NCI-H146 (cell line): Measurements from ENCODE around the gene ZFP92.
A peak's percentile ranks its signal among the peaks of the same experiment; 100 is the strongest.
"Not testable (repeated sequence)": the region's sequence is repeated elsewhere in the genome, so short reads cannot be mapped to it uniquely, and the experiment has no call there.

Source experiments
- DNase-seq: peaks from one replicate; lab custom pipeline; 2025; lab: John Stamatoyannopoulos, UW

Gene ZFP92, protein sequence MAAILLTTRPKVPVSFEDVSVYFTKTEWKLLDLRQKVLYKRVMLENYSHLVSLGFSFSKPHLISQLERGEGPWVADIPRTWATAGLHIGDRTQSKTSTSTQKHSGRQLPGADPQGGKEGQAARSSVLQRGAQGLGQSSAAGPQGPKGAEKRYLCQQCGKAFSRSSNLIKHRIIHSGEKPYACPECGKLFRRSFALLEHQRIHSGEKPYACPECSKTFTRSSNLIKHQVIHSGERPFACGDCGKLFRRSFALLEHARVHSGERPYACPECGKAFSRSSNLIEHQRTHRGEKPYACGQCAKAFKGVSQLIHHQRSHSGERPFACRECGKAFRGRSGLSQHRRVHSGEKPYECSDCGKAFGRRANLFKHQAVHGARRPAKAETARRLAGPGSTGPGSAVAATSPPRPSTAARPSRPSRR

DNA sequence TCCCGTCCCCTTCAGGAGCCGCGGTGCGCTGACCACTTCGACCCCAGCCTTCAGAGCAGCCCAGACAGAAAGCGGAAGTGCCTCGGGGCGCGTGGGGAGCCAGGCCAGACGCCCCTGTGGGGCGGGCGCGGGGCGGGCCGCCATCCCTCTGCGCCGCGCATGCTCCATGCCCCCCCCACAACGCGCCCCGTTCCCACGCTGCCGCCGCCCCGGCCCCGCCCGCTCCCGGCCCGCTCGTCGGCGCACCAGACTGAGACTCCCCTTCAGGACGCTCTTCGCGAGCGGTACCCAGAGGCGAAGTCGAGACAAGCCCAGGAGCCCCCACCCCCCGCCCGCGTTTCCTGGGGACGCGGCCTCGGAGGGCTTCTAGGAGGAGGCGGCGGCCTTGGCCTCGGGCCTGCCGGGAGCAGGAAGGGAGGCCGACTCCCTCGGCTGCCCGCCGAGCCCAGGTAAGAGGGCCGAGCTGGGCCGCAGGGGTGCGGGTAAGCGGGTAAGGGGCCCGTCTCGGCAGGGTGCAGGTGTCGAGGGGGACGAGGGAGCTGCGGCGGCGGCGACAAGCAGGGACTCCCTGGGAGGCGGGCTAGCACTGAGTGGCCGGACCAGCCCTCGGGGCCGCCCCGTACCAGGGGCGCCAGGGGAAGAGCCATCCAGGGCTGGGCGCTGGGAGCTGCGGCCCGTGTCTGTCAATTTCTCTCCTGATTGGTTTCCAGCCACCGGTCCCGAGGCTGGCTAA, at the start of gene ZFP92:
Gene ZFP92 (plus strand): TSS at position 218 of the 733 bp plus-strand sequence. CDS start 6,851 bp downstream, outside the sequence.
- peak; percentile 25 for DNase-seq

DNA sequence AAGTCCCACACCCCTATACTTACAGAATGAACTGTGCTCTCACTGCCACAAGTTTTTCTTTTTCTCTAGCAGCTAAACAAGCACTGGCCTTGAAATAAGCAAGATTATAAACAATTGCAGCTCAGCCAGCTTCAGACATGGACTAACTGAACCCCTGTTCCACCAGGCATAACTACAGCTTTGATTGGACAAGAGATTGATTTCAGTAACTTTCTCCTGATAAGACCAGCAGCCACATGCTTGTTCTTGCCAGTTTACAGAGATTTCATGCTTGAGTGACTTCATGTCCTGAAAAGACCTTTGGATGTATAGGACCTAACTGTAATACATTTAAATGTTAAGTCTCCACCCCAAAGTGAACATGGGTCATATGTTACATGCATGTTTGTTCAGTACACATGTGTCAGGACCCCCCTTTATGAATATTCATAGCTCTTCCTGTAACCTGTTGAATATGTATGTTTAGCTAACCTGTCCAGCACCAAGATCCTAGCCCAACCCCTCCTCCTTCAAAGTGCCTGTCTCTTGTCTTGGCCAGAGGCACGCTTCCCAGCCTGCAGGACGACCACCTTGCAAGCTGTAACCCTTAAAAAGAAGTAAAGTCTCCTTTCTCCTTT, 49.4 kb upstream of the ZFP92 start:
- DNase-seq = no peak

DNA sequence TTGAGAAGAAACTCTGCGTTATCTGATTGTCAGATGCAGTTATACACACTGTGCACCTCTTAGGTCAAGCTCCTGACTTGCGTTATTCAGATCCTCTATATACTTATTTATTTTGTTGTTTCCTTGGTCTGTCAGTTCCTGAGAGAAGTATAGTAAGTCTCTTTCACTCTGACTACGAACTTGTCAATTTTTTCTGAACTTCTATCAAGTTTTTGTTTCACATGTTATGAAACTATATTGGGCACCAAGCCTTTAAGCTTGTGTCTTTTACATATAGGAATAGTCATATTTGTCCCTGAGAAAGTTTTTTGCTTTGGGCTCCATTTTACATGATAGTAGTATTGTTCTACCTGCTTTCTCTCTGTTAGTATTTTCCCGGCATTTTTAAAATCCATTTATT, 45.6 kb upstream of the ZFP92 start:
- DNase-seq = no peak

DNA sequence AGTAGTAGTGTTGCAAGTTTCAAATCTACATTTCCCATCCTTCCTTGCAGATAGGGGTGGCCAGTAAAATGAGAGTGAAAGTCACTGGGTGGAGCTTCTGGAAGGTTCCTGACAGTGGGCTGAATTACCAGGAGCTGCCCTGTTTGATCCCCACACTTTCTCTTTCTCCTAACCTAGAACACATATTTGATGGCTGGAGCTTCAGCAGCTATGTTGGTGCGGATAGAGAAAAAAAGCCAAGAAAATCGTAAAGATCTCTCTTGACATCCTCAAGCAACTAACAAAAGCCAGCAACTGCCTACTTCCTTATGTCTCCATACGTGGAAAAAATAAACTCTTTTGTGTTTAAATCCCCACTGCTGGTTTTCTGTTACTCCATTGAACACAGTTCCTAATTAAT, 45.2 kb upstream of the ZFP92 start:
- DNase-seq = no peak

DNA sequence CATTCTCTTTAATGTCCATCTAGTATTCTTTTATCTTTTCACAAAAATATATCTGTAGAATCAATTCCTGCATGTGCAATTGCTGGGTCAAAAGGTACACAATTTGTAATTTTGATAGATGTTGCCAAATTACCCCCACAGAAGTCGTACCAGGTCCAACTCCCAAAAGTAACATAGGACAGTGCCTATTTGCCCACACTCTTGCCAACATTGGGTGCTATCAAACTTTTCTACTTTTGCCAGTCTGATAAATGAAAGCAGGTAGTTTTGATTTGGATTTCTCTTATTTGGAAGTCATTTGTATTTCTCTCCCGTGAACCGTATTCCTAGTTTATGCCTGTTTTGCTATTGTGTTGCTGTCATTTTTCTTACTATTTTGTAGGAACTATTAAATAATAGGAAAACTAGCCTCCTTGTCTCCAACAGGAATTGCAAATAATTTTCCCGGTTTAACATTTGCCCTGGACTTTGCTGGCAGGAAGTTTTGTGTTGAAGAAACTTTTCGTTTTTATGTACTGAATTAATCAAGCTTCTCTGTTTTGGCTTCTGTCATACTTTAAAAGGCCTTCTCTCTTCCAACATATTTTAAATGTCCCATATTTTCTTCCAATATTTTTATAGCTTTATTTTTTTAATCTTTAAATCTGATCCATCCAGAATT, 44.3 kb upstream of the ZFP92 start:
- DNase-seq = no peak

DNA sequence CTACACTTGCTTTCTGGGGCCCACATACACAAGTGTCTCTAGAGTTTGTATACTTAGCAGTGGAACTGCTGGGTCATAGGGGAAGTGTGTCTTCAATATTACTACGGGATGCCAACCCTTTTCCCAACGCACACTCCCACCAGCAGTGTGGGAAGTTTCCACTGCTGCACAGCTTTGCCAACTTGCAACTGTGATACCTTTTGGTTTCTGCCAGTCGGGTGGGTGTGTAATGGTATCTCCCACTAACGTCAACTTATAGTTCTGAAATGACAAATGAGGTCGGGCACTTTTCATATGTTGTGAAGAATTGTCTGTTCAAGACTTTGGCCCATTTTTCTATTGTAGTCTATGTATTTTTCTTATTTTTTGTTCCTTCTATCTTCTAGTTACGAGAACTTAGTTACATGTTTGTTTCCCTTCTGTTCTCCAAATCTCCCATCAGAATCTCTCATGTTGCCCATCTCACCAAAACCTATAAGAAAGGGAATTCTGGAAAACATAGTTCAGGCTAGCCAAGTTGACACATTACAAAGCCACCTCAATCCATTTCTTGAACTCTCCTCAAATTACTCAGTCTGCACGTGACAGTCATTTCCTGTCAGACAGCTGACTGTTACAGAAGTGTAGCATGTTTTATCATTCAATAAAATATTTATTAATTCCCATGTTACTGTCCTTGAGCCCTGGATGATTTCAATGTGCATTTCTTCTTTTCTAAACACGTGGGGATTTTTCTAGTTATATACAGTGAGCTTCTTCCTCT, 40.8 kb upstream of the ZFP92 start:
- no peak for DNase-seq

DNA sequence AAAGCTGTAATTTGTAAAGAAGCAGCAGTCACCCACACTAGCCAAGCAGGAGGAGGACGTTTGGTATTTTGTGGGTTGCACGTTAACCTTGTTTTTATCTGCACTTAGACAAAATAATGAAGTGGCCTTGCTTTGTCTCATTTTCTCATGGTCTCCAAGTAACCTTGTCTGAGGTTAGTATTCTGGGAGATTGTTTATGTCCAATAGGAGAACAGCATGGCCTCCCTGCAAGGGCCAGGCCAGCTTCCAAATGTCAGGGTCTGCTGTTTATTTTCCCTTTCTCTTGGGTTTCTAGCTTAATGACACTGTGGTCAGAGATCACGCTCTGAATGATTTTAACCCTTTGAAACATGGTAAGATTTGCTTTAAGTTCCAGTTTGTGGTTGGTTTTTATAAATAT, 40.0 kb upstream of the ZFP92 start:
- DNase-seq = no peak

DNA sequence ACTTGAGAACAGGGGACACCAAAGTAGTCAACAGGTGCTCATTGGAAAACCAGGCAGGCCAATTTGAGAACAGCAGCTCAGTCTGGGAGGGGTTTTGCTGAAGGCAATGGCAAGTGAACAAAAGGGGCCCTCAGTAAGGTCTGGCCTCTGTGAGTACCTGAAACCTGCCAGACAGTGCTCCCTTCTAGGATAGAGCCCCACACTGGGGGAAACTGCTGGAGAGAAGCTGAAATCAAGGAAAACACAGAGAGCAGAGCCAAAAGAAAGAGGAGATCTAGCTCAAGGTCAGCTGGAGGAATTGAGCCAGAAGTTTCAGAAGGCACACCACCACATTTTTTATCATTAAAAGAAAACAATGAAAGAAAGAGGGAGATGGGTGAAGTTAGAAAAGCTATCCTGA, 38.3 kb upstream of the ZFP92 start:
- no peak for DNase-seq

DNA sequence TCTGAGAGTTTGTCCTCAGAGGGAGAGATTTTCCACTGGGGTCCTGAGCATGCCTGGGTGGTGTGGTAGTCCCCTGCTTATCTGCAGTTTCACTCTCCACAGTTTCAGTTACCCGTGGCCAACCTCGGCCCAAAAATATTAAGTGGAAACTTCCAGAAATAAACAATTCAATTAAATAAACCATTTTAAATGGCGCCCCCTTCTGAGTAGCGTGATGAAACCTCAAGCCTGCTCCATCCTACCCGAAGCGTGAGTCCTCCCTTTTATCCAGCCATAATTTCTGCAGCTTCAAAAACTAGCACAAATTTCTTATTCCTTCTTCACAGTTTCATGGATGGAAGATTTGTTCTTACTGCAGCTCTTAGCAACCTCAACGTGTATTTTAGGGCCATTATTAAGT, 36.8 kb upstream of the ZFP92 start:
- no peak for DNase-seq

DNA sequence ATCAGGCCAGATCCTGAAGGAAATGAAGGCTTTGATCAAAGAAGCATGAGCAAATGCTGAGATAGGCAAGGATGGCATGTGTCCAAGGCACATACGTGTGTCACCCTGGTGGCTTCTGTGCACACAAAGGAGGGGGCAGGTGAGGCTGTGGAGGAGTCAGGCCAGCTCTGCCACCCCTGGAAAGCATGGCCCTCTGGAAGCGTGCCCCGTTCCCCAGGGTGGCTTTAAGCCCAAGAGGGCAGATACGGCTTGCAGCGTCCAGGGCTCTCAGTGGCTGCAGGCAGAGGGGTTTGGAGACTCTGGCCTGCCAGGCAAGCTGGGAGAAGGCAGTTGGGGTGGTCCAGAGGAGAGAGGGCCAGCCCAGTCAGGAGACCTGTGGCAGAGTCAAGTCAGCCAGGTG, 35.7 kb upstream of the ZFP92 start:
- no peak for DNase-seq

DNA sequence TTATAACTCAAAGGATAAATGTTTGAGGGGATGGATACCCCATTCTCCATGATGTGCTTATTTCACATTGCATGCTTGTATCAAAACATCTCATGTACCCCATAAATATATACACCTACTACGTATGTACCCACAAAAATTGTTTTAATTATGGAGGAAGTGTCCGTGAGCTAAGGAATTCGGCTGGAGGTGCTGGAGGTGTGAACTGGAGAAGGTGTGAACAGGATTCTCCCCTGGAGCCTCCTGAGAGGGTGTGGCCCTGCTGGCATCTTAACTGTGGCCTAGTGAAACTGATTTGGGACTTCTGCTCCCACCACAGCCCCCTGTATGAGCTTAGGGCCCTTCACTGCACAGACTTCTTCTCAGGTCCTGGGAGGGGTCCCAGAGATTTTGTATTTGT, 33.5 kb upstream of the ZFP92 start:
- no peak for DNase-seq

DNA sequence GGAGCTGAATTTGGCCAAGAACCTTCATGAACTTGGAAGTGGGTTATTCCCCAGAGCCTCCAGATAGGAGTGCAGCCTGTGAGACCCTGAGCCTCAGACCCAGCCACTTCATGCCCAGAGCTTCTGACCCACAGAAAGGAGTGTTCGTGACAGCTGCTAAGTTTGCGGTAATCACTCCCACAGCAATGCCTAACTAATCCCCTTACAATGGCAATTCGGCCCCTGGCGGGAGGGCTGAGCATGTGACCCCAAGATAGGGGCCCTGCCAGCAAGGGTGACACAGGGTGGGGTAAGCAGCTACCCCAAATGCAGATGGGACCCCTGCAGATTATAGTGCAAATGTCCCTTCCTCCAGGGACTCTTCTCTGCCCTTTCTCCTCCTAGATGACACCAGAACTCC, 32.7 kb upstream of the ZFP92 start:
- no peak for DNase-seq

DNA sequence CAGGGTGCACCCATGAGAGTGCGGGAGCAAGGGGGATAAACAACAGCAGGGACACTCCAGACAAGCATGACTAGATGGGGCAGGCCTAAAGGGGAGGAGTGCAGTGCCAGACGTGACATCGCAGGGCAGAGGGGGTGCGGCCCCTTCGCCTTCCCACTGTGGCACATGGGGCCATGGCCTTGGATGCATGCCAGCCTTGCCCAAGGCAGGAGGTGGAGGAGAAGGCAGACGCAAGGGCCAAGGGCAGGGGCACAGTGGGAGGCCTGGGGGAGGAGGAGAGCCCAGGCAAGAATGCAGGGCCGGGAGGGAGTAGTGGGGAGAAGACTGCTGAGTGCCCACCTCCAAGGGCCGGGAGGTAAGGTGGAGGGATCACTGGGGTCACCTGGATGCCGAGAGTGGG, 31.8 kb upstream of the ZFP92 start:
- no peak for DNase-seq

DNA sequence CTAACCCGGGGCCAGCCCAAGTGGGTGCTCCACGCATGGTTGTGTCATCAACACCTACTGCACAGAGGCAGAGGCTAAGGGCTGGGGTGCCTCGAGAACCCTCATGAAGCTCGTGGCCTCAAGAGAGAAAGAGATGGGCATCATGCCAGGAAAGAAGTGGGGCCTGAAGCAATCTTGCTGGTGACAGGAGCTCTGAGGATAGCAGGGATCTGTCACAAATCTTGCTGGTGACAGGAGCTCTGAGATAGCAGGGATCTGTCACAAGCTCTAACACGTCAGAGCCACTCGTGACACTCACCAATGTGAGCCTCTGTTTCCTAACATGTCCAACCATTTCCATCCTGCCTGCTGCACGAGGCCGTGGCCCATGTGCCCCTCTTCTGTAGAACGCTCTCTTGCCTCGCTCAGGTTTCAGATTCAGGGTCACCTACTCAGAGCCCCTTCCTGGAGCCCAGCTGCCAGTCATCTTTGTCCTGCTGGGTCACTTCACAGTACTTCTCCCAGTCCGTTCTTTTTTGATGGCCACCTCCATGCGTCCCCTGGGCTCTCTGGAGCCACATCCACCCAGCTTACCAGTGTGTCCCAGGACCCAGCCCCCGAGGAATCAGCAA, 31.2 kb upstream of the ZFP92 start:
- DNase-seq = no peak

DNA sequence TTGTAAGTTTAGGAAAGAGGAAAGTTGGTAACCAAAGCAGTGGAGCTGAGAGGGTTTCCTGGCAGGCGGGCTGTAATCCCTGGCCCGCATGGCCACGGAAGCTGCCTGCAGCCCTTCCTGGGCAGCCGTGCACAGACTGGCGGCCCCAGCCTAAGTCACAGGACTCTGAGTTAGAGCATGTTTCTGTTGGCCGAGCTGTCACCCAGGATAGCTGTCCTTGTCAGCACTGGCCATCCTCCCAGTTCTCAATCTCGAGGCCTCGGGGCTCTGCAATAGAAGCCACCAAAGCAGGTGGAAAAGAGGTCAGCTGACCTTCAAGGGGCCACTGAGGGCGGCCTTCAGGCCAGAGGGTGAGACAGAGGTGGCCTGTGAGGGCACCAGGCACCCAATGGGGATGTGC, 30.6 kb upstream of the ZFP92 start:
- DNase-seq = no peak

DNA sequence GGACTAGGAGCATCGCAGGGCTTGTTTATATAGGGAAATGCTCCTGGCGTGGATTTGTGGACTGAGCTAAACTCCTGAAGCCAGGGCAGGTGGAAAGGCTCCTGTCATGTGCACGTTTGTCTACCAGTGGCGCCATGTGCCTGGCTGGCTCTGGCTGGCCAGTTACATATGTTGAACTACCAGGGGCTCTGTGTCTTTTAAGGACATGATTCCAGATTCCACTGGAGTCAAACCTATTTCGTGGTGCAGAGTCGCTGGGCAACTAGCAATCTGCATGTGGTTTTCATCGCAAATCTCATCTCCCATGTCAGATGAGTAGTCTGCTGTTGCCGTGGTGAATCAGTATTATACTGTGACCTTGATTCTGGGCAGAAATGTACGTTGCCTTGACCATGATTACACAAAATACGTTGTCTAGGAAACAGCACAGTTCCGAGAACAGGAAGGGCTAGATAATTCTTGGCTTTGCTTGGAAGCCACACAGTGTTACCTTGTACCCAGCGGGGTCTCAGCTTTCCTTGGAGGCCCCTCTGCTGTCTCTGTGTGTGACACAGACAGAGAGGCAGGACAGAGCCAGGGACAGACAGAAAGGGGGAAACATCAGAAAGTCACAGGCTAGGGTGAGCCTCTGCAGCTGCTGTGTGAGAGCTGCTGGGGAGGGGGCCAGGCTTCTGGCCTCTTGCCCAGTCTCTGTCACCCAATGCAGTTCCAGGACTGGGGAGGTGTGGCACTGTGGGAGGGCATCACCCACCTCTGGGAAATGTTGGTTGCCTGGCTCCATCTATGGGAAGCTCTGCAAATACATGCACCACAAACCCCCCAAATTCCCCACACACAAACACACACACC, 29.4 kb upstream of the ZFP92 start:
- DNase-seq = peak; percentile 83

DNA sequence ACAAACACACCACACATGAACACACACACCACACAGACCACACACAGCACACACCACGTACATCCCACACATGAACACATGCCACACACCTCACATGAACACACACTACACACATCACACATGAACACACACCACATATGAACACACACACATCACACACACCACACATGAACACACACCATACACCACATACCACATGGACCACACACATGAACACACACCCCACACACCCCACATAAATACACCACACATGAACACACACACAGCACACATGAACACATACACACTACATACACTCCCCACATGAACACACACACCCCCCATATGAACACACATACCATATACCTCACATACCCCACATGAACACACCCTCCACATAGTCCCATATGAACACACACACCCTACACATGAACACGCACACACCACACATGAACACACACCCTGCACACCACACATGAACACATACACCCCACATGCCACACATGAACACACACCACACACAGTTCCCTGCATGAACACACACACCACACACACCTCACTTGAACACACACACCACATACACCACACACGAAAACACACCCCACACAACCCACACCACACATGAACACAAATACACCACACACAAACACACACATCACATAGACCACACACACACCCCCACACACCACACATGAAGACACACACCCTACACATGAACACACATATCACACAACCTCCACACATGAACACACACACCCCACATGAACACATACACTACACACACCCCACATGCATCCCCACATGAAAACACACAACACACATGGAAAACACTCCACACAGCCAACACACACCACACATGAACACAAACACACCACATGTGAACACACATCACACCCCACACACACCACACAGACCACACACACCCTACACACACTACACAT, 28.4 kb upstream of the ZFP92 start:
- no peak for DNase-seq

DNA sequence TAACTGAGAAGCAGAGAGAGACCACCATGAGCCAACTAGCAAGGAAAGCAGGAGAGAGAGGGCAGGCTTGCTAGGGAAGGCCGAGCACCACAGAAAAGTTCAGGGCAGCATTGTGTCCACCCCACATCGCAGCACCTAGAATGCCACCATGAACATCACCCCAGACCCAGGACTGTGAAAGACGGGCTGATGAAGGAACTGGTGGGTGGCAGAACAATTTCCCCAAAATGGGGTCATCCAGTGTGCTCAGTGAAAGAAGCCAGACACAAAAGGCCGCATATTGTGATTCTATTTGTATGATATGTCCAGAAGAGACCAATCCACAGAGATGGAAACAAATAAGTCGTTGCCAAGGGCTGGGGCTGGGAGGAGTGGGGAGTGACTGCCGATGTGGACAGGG, 26.9 kb upstream of the ZFP92 start:
- no peak for DNase-seq

DNA sequence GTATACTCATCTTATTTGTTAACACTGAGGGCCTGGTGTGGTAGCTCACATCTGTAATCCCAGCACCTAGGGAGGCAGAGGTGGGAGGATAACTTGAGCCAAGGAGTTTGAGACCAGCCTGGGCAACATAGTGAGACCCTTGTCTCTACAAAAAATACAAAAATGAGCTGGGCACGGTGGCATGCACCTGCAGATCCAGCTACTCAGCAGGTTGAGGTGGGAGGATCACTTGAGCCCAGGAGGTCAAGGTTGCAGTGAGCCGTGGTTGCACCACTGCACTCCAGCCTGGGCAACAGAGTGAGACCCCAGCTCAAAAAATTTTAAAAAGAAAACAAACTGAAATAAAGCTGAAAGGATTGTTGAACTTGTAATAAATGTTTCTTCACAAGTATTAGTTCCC, 26.3 kb upstream of the ZFP92 start:
- DNase-seq = not testable (repeated sequence)
